ENCODE results near the gene MAPK8. TPM values are rescaled to one million over a fixed set of nuclear protein-coding genes. Genes with fewer than 3 reads are reported as not detected.

Gene MAPK8
- total RNA-seq, 1 experiment from 2014 or later, result 83.3 TPM

DNA sequence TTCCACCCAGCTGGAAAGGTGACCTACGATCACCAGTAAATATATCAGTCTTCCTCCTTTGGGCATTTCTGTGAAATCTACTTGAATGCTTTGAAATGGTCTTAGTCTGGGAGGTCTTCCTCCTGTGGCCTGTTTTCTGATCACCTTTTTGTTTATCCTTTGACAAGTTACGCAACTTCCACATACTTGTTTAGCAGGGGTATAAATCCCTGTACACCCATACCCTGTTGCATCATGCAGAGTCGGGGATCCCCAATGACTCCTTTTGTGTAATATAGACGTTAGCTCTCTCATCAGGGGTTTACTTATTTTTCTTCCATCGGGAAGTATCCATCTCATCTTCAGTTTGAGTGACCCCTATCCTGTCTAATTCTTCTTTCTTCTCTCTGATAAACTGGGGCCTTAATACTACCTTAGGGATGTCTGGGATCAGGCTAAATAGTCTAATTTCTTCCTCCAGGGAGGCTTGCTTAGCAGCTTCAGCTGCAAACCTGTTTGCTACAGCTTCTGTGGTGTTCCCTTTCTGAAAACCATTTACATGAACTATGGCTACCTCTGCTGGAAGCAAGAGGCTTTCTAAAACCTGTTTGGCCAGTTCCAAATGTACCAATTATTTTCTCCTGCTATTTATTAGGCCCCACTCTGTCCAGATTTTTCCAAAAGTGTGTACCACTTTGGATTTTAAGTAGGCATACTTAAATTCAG, 25.8 kb downstream of the MAPK8 start:
- ChIA-PET CTCF (interaction anchor here (0.8 to 1.2 kb wide), 5 partner anchors 16 to 43 kb away, joined by 3 to 10 read pairs (median 5); partner anchors contain the start of gene MAPK8), POLR2A (no interaction called here)
- no peaks in the 10 kb centered on the region for H3K27me3 ChIP-seq (replicated peaks; ENCODE audit: control insufficient read depth, insufficient read depth, low read length)
- no peaks in the 10 kb centered on the region for H3K36me3 ChIP-seq (ENCODE audit: control insufficient read depth, insufficient read depth, low read length)
- H3K27ac Mint-ChIP-seq (ENCODE audit: unreplicated experiment), result peak overlapping the region; percentile 23
- peak overlapping the region; percentile 6 for H3K4me3 Mint-ChIP-seq (ENCODE audit: unreplicated experiment)
- intact Hi-C loops (cut with micrococcal nuclease; ENCODE audit: unreplicated experiment), result loop anchor here (1.0 to 5.0 kb wide), 2 partner anchors 26 to 115 kb away; partner anchors contain the start of gene MAPK8
- TF ChIP-seq CTCF (IDR thresholded peaks at IDR 0.05; ENCODE audit: insufficient read depth in 1 of 2, low read depth in 1 of 2, low read length in 1 of 2, severe bottlenecking in 1 of 2, unreplicated experiment in 1 of 2), result peak in 1 of 2 experiments; percentile 21
- no peak overlapping the region for H3K4me3 ChIP-seq (ENCODE audit: low read depth, low read length)
- BruUV-seq (replicated peaks), result no TSS peak
- peaks cover 13% of the 10 kb centered on the region for H3K4me1 ChIP-seq
- no peaks in the 10 kb centered on the region for H3K9me3 Mint-ChIP-seq (ENCODE audit: unreplicated experiment)
- peak in 1 of 2 experiments; percentile 44 for DNase-seq
- H3K36me3 Mint-ChIP-seq (ENCODE audit: insufficient read depth, unreplicated experiment), result no peaks in the 10 kb centered on the region
- H3K4me1 Mint-ChIP-seq (ENCODE audit: low read depth, unreplicated experiment), result peaks cover 17% of the 10 kb centered on the region
- H3K9me3 ChIP-seq, result no peaks in the 10 kb centered on the region
- H3K27me3 Mint-ChIP-seq (ENCODE audit: insufficient read depth, unreplicated experiment), result no peaks in the 10 kb centered on the region

GRCh38 chr10:48332871-48333216, 26.4 kb downstream of the MAPK8 start:
- H3K36me3 Mint-ChIP-seq (ENCODE audit: insufficient read depth, unreplicated experiment), result no peaks in the 10 kb centered on the region
- H3K27me3 Mint-ChIP-seq (ENCODE audit: insufficient read depth, unreplicated experiment), result no peaks in the 10 kb centered on the region
- H3K4me1 ChIP-seq, result peaks cover 13% of the 10 kb centered on the region
- H3K9me3 ChIP-seq, result no peaks in the 10 kb centered on the region
- no TSS peak for BruUV-seq (replicated peaks)
- no peaks in the 10 kb centered on the region for H3K9me3 Mint-ChIP-seq (ENCODE audit: unreplicated experiment)
- no peak for TF ChIP-seq CTCF (IDR thresholded peaks at IDR 0.05; ENCODE audit: insufficient read depth in 1 of 2, low read depth in 1 of 2, low read length in 1 of 2, severe bottlenecking in 1 of 2, unreplicated experiment in 1 of 2)
- DNase-seq, result no peak
- H3K4me3 ChIP-seq (ENCODE audit: low read depth, low read length), result no peak overlapping the region
- CTCF ChIA-PET, result interaction anchor here (0.8 to 1.2 kb wide), 4 partner anchors 16 to 43 kb away, joined by 3 to 10 read pairs (median 5); partner anchors contain the start of gene MAPK8
- no peaks in the 10 kb centered on the region for H3K36me3 ChIP-seq (ENCODE audit: control insufficient read depth, insufficient read depth, low read length)
- intact Hi-C loops (cut with micrococcal nuclease; ENCODE audit: unreplicated experiment), result loop anchor here (1.0 to 5.0 kb wide), 2 partner anchors 27 to 116 kb away; partner anchors contain the start of gene MAPK8
- peaks cover 17% of the 10 kb centered on the region for H3K4me1 Mint-ChIP-seq (ENCODE audit: low read depth, unreplicated experiment)
- POLR2A ChIA-PET, result no interaction called here
- peak overlapping the region; percentile 23 for H3K27ac Mint-ChIP-seq (ENCODE audit: unreplicated experiment)
- H3K4me3 Mint-ChIP-seq (ENCODE audit: unreplicated experiment), result no peak overlapping the region
- H3K27me3 ChIP-seq (replicated peaks; ENCODE audit: control insufficient read depth, insufficient read depth, low read length), result no peaks in the 10 kb centered on the region

DNA sequence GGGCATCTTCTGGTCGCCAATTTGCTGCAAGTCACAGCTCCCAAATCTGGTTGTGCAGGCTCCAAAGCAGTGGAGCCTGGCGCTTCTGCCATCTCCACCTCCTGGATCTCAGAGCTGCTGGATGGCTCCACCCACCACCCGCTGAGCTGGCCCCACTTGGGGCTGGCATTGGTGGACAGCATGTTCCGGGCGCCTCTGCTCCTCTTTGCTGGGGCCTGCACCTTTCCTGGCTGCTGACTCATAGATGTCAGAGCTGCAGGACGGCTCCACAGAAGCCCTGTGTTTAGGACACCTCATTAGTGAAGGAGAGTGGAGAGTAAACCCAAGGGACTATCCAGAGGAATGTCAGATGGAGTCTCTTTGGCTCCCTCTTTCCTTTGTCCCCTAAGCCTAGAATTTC, 27.4 kb downstream of the MAPK8 start:
- no TSS peak for BruUV-seq (replicated peaks)
- intact Hi-C loops (cut with micrococcal nuclease; ENCODE audit: unreplicated experiment), result loop anchor here (5.0 kb wide), 1 partner anchor 117 kb away; no protein-coding TSS in a partner anchor
- no peaks in the 10 kb centered on the region for H3K27me3 Mint-ChIP-seq (ENCODE audit: insufficient read depth, unreplicated experiment)
- ChIA-PET CTCF (interaction anchor here (0.7 to 0.9 kb wide), 2 partner anchors 24 to 28 kb away, joined by 3 read pairs; no protein-coding TSS in a partner anchor), POLR2A (no interaction called here)
- Histone ChIP-seq H3K36me3 (ENCODE audit: control insufficient read depth, insufficient read depth, low read length) (no peaks in the 10 kb centered on the region), H3K9me3 (no peaks in the 10 kb centered on the region), H3K4me3 (ENCODE audit: low read depth, low read length) (no peak overlapping the region), H3K27me3 (replicated peaks; ENCODE audit: control insufficient read depth, insufficient read depth, low read length) (no peaks in the 10 kb centered on the region), H3K4me1 (peaks cover 13% of the 10 kb centered on the region)
- H3K4me1 Mint-ChIP-seq (ENCODE audit: low read depth, unreplicated experiment), result peaks cover 17% of the 10 kb centered on the region
- H3K4me3 Mint-ChIP-seq (ENCODE audit: unreplicated experiment), result no peak overlapping the region
- DNase-seq, result no peak
- no peak overlapping the region for H3K27ac Mint-ChIP-seq (ENCODE audit: unreplicated experiment)
- TF ChIP-seq CTCF (IDR thresholded peaks at IDR 0.05; ENCODE audit: insufficient read depth in 1 of 2, low read depth in 1 of 2, low read length in 1 of 2, severe bottlenecking in 1 of 2, unreplicated experiment in 1 of 2), result no peak
- H3K36me3 Mint-ChIP-seq (ENCODE audit: insufficient read depth, unreplicated experiment), result no peaks in the 10 kb centered on the region
- no peaks in the 10 kb centered on the region for H3K9me3 Mint-ChIP-seq (ENCODE audit: unreplicated experiment)
